Neutrophil (primary cell): ENCODE measurements around the gene TBX19.

ENCODE experiments used
- H3K27ac ChIP-seq: fragments of 200-600 bp; sonication (generic); 2 replicates; pipeline ENCODE4 v1.5.1; 2016; ENCODE audit warnings: mild to moderate bottlenecking, moderate library complexity
- H3K27me3 ChIP-seq: fragments of 200-600 bp; sonication (generic); 2 replicates; pipeline ENCODE4 v1.6.0; 2016; ENCODE audit warnings: mild to moderate bottlenecking
- H3K36me3 ChIP-seq: fragments of 200-600 bp; sonication (generic); 2 replicates; pipeline ENCODE4 v1.5.1; 2017
- H3K4me1 ChIP-seq, 2 experiments: fragments of 200-600 bp in 1 of 2; sonication (generic) in 1 of 2; 1 replicate in 1 of 2; 2 replicates in 1 of 2; pipeline versions ENCODE4 v1.5.1 to v1.6.1; 2013 to 2016; ENCODE audit warnings: low read depth in 1 of 2, low read length in 1 of 2, mild to moderate bottlenecking in 1 of 2, moderate library complexity in 1 of 2; ENCODE audit not compliant: control insufficient read depth in 1 of 2, insufficient read depth in 1 of 2
- H3K4me3 ChIP-seq, 2 experiments: fragments of 200-600 bp in 1 of 2; sonication (generic) in 1 of 2; 1 replicate in 1 of 2; 2 replicates in 1 of 2; pipeline ENCODE4 v1.5.1; 2013 to 2016; ENCODE audit warnings: low read depth in 1 of 2, low read length in 1 of 2, mild to moderate bottlenecking in 1 of 2, moderate library complexity in 1 of 2
- H3K9me3 ChIP-seq: fragments of 200-600 bp; sonication (generic); 2 replicates; pipeline ENCODE4 v1.5.1; 2016
- CTCF ChIP-seq: fragments of 200-600 bp; sonication (generic); IDR thresholded peaks from 2 replicates; pipeline ENCODE4 v1.5.1; 2016; ENCODE audit warnings: antibody characterized with exemption

TBX19 gene

GRCh38 chr1:168256164-168256563, 24.5 kb upstream of the TBX19 start:
- no peak for TF ChIP-seq CTCF
- no peaks in the 10 kb centered on the region for H3K9me3 ChIP-seq
- H3K36me3 ChIP-seq, result peaks cover 15% of the 10 kb centered on the region
- H3K4me3 ChIP-seq, result no peak overlapping the region
- no peaks in the 10 kb centered on the region for H3K27me3 ChIP-seq
- no peak overlapping the region for H3K27ac ChIP-seq
- H3K4me1 ChIP-seq, result no peaks in the 10 kb centered on the region

GRCh38 chr1:168257397-168257796, 23.3 kb upstream of the TBX19 start:
- no peaks in the 10 kb centered on the region for H3K4me1 ChIP-seq
- no peaks in the 10 kb centered on the region for H3K9me3 ChIP-seq
- H3K4me3 ChIP-seq, result no peak overlapping the region
- TF ChIP-seq CTCF, result no peak
- no peaks in the 10 kb centered on the region for H3K27me3 ChIP-seq
- H3K36me3 ChIP-seq, result peaks cover 15% of the 10 kb centered on the region
- no peak overlapping the region for H3K27ac ChIP-seq

- Histone ChIP-seq H3K27me3 (no peaks in the 10 kb centered on the region), H3K36me3 (peaks cover 6% of the 10 kb centered on the region), H3K4me1 (no peaks in the 10 kb centered on the region), H3K4me3 (no peak overlapping the region), H3K9me3 (no peaks in the 10 kb centered on the region), H3K27ac (no peak overlapping the region)
- TF ChIP-seq CTCF, result no peak
These were observed 21.1 kb upstream of the TBX19 start for GRCh38 chr1:168259567-168259966.

GRCh38 chr1:168260393-168260792, 20.3 kb upstream of the TBX19 start:
- TF ChIP-seq CTCF, result no peak
- H3K4me1 ChIP-seq, result no peaks in the 10 kb centered on the region
- H3K9me3 ChIP-seq, result no peaks in the 10 kb centered on the region
- no peaks in the 10 kb centered on the region for H3K27me3 ChIP-seq
- peaks cover 12% of the 10 kb centered on the region for H3K36me3 ChIP-seq
- H3K4me3 ChIP-seq, result no peak overlapping the region
- no peak overlapping the region for H3K27ac ChIP-seq

GRCh38 chr1:168261390-168261789, 19.3 kb upstream of the TBX19 start:
- Histone ChIP-seq H3K27me3 (no peaks in the 10 kb centered on the region), H3K4me1 (no peaks in the 10 kb centered on the region), H3K36me3 (peaks cover 12% of the 10 kb centered on the region), H3K27ac (no peak overlapping the region), H3K4me3 (no peak overlapping the region), H3K9me3 (no peaks in the 10 kb centered on the region)
- TF ChIP-seq CTCF, result no peak

- TF ChIP-seq CTCF, result no peak
- H3K4me1 ChIP-seq, result no peaks in the 10 kb centered on the region
- no peaks in the 10 kb centered on the region for H3K27me3 ChIP-seq
- no peaks in the 10 kb centered on the region for H3K9me3 ChIP-seq
- H3K4me3 ChIP-seq, result no peak overlapping the region
- H3K27ac ChIP-seq, result no peak overlapping the region
- H3K36me3 ChIP-seq, result peaks cover 12% of the 10 kb centered on the region
These were observed 17.5 kb upstream of the TBX19 start for GRCh38 chr1:168263130-168263529.
